ENCODE data around the gene GABBR2. TPM values are rescaled to one million over a fixed set of nuclear protein-coding genes. Genes with fewer than 3 reads are reported as not detected.
A peak's percentile ranks its signal among the peaks of the same experiment; 100 is the strongest.

The GABBR2 gene
- total RNA-seq, 6 experiments from 2014 or later: not detected

DNA sequence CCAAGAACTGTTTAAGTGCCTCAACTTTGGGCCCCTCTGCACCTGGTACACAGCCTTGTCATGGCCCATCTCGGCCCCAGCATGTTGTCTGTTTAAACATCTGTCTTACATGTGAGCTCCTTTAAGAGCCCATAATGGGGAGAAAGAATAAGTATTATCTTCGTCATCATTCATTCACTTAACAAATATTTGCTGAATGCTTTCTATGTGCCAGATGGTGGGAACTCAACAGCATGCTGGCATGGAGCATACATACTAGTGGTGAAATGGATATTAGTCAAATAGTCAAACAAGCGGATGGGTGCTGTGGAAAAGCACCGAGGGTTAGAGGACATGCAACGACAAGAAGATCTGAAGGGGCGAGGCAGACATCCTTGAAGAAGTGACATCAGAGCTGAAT, 54.5 kb downstream of the GABBR2 start:
- Histone ChIP-seq H3K27me3 (no peaks in the 10 kb centered on the region), H3K36me3 (no peaks in the 10 kb centered on the region), H3K9me3 (no peaks in the 10 kb centered on the region), H3K4me3 (no peak overlapping the region), H3K27ac (no peak overlapping the region), H3K4me1 (no peaks in the 10 kb centered on the region)
- no peak for ATAC-seq
- intact Hi-C loops (cut with DNase I): no loop called here
- DNase-seq: no peak
- TF ChIP-seq POLR2A (IDR thresholded peaks at IDR 0.05): no peak
- TF ChIP-seq, protein P1, sequence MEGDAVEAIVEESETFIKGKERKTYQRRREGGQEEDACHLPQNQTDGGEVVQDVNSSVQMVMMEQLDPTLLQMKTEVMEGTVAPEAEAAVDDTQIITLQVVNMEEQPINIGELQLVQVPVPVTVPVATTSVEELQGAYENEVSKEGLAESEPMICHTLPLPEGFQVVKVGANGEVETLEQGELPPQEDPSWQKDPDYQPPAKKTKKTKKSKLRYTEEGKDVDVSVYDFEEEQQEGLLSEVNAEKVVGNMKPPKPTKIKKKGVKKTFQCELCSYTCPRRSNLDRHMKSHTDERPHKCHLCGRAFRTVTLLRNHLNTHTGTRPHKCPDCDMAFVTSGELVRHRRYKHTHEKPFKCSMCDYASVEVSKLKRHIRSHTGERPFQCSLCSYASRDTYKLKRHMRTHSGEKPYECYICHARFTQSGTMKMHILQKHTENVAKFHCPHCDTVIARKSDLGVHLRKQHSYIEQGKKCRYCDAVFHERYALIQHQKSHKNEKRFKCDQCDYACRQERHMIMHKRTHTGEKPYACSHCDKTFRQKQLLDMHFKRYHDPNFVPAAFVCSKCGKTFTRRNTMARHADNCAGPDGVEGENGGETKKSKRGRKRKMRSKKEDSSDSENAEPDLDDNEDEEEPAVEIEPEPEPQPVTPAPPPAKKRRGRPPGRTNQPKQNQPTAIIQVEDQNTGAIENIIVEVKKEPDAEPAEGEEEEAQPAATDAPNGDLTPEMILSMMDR (IDR thresholded peaks at IDR 0.05): no peak
- WGBS (ENCODE audit: insufficient coverage, low coverage, low lambda C conversion rate, missing lambda C conversion rate): 88% methylated on average over 6 of the region's 6 CpGs

DNA sequence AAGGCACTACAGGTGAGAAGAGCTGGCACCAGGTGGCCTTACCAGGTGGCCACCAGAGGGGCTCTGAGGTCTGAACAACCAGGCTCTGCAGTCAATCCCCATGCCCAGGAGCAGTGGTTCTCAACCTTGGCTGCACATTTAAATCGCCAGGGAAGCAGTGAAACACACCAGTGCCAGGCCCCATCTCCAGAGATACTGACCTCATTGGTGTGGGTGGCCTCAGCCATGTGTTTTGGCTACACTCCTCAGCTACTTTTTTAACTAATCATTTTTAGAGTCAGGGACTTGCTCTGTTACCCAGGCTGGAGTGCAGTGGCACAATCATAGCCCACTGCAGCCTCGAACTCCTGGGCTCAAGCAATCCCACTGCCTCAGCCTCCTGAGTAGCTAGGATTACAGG, 56.0 kb downstream of the GABBR2 start:
- Histone ChIP-seq H3K9me3 (no peaks in the 10 kb centered on the region), H3K4me3 (no peak overlapping the region), H3K27me3 (no peaks in the 10 kb centered on the region), H3K36me3 (no peaks in the 10 kb centered on the region), H3K4me1 (no peaks in the 10 kb centered on the region), H3K27ac (no peak overlapping the region)
- intact Hi-C loops (cut with DNase I): no loop called here
- ATAC-seq (no peak), DNase-seq (peak in 1 of 3 donors; percentile 21)
- WGBS (ENCODE audit: insufficient coverage, low coverage, low lambda C conversion rate, missing lambda C conversion rate): no CpG with 5 or more reads among the region's 2 CpGs
- TF ChIP-seq, protein P1 (IDR thresholded peaks at IDR 0.05): no peak
- no peak for TF ChIP-seq POLR2A (IDR thresholded peaks at IDR 0.05)

DNA sequence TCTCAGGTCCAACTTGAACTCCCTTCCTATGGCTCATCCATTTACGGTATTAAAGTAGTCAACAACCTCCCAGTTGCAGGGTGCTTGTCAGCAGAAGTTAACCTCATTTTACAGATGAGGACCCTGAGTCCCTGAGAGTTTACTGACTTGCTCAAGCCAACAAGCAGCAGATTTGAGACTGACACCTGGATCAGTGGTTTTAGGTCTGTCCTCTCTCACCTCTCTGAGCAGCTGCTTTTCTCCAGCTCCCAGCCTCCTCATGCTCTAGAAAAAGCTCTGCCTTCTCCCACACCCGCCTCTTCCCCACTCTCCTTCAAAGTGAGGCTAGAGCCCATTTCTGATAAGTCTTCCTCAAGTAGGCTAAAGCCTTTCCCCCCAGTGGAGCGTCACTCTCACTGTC, 56.4 kb downstream of the GABBR2 start:
- Histone ChIP-seq H3K27me3 (no peaks in the 10 kb centered on the region), H3K4me3 (no peak overlapping the region), H3K4me1 (no peaks in the 10 kb centered on the region), H3K9me3 (no peaks in the 10 kb centered on the region), H3K27ac (no peak overlapping the region), H3K36me3 (no peaks in the 10 kb centered on the region)
- TF ChIP-seq, protein P1 (IDR thresholded peaks at IDR 0.05): no peak
- no peak for TF ChIP-seq POLR2A (IDR thresholded peaks at IDR 0.05)
- intact Hi-C loops (cut with DNase I): no loop called here
- DNase-seq (no peak), ATAC-seq (no peak)
- WGBS (ENCODE audit: insufficient coverage, low coverage, low lambda C conversion rate, missing lambda C conversion rate): 71% methylated on average over 2 of the region's 3 CpGs

DNA sequence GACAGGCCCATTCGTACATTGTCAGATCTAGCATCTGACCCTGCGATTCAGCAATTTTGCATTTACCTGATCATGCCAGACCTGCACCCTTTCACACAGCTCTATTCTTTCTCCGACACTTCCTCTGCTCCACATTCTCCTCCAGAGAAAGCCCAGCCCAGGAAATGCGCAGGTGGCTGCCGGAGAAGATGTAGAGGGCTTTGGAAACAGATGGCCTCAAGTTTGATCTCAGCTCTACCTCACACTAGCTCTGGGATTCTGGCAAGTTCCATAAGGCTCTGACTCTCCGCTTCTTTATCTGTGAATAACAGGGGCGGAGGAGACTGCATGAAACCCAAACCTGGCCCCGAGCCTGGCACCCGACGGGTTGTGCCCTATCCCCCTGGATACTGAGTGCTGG, 61.5 kb downstream of the GABBR2 start:
- ATAC-seq (no peak), DNase-seq (peak in 1 of 3 donors; percentile 16)
- no peaks in the 10 kb centered on the region for H3K36me3 ChIP-seq
- no peaks in the 10 kb centered on the region for H3K9me3 ChIP-seq
- H3K4me3 ChIP-seq: no peak overlapping the region
- WGBS (ENCODE audit: insufficient coverage, low coverage, low lambda C conversion rate, missing lambda C conversion rate): 73% methylated on average over 10 of the region's 10 CpGs
- H3K4me1 ChIP-seq: no peaks in the 10 kb centered on the region
- intact Hi-C loops (cut with DNase I): no loop called here
- H3K27me3 ChIP-seq: no peaks in the 10 kb centered on the region
- TF ChIP-seq, protein P1 (IDR thresholded peaks at IDR 0.05): no peak
- no peak for TF ChIP-seq POLR2A (IDR thresholded peaks at IDR 0.05)
- H3K27ac ChIP-seq: no peak overlapping the region

DNA sequence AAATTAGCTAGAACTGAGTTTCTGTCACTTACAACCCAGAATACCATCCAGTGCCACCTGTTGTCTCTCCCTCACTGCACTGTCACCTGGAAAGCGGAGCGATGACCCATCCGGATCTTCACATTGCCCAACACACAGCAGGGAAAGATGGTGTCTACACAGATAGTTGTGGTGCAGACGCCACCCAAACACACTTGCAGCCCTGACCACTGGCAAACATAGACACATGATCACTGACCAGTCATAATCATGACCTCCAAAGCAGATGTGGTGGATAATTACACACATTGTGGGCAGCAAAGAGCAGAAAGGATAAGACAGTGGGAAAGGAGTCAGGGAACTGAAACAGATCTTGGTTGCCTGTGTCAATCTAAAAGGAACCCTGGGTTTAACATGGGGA, 64.7 kb downstream of the GABBR2 start:
- H3K27ac ChIP-seq: no peak overlapping the region
- H3K9me3 ChIP-seq: no peaks in the 10 kb centered on the region
- TF ChIP-seq, protein P1 (IDR thresholded peaks at IDR 0.05): no peak
- no peak for TF ChIP-seq POLR2A (IDR thresholded peaks at IDR 0.05)
- DNase-seq: no peak
- no peak for ATAC-seq
- no peaks in the 10 kb centered on the region for H3K4me1 ChIP-seq
- no peak overlapping the region for H3K4me3 ChIP-seq
- 88% methylated on average over 3 of the region's 4 CpGs for WGBS (ENCODE audit: insufficient coverage, low coverage, low lambda C conversion rate, missing lambda C conversion rate)
- no peaks in the 10 kb centered on the region for H3K27me3 ChIP-seq
- no peaks in the 10 kb centered on the region for H3K36me3 ChIP-seq
- intact Hi-C loops (cut with DNase I): no loop called here

All from right lobe of liver (tissue), 6 donors.